Heart left ventricle (tissue), 16 donors: ENCODE results near the gene ITFG2. TPM values are rescaled to one million over a fixed set of nuclear protein-coding genes. Genes with fewer than 3 reads are reported as not detected.
A peak's percentile ranks its signal among the peaks of the same experiment; 100 is the strongest.

Source experiments
- ATAC-seq, 4 donors: fragments of 200-7000 bp; cut with Tn5 transposase; one replicate each; pipeline ENCODE4 v1.9.1; 2020 to 2022; ENCODE audit warnings: moderate library complexity in 4 of 4, mild to moderate bottlenecking in 3 of 4, moderate number of reproducible peaks in 1 of 4
- DNase-seq, 5 donors: peaks; one replicate each; pipeline ENCODE4 v3.0.0-alpha.2; 2020
- H3K27ac ChIP-seq, 12 donors: fragments of 200-600 bp; sonication (generic) in 4 of 12; one replicate each; pipeline versions ENCODE4 v1.5.0 to v1.8.0; 2016 to 2022; ENCODE audit warnings: mild to moderate bottlenecking in 2 of 12
- H3K27me3 ChIP-seq, 9 donors: fragments of 200-600 bp; sonication (generic) in 2 of 9; one replicate each; pipeline versions ENCODE4 v1.5.1 to v1.8.0; 2016 to 2022; ENCODE audit warnings: mild to moderate bottlenecking in 3 of 9
- H3K36me3 ChIP-seq, 9 donors: fragments of 200-600 bp; sonication (generic) in 2 of 9; one replicate each; pipeline versions ENCODE4 v1.5.0 to v1.8.0; 2018 to 2022; ENCODE audit warnings: mild to moderate bottlenecking in 2 of 9
- H3K4me1 ChIP-seq, 12 donors: fragments of 200-600 bp; sonication (generic) in 4 of 12; one replicate each; pipeline versions ENCODE4 v1.5.0 to v1.8.0; 2016 to 2022; ENCODE audit warnings: mild to moderate bottlenecking in 3 of 12
- H3K4me3 ChIP-seq, 12 donors: fragments of 200-600 bp; sonication (generic) in 4 of 12; one replicate each; pipeline versions ENCODE4 v1.5.0 to v1.8.0; 2017 to 2022; ENCODE audit warnings: mild to moderate bottlenecking in 9 of 12, moderate library complexity in 4 of 12
- H3K9me3 ChIP-seq, 12 donors: fragments of 200-600 bp; sonication (generic) in 4 of 12; one replicate each; pipeline versions ENCODE4 v1.5.0 to v1.8.0; 2016 to 2022; ENCODE audit warnings: mild to moderate bottlenecking in 1 of 12
- CTCF ChIP-seq, 12 donors: fragments of 200-600 bp; sonication (generic) in 4 of 12; IDR thresholded peaks; one replicate each; pipeline versions ENCODE4 v1.5.0 to v1.8.0; 2018 to 2022; ENCODE audit warnings: antibody characterized with exemption in 12 of 12, mild to moderate bottlenecking in 5 of 12
- POLR2A ChIP-seq, 2 donors: fragments of 450-650 bp; IDR thresholded peaks; one replicate each; pipeline ENCODE4 v1.6.1; 2017; ENCODE audit warnings: antibody characterized with exemption in 2 of 2, mild to moderate bottlenecking in 2 of 2, moderate library complexity in 2 of 2
- WGBS, 4 donors: extraction: QIAGEN DNeasy Blood & Tissue Kit in 2 of 4; methylation state at CpG; one replicate each; pipeline versions ENCODE4 v1.1.5 to v1.1.7; 2013 to 2018; 5-methylcytosine and 5-hydroxymethylcytosine counted together
- intact Hi-C, 10 donors: fragments of 100-400 bp; cut with DNase I; formaldehyde crosslinking; loops; one replicate each; pipeline versions ENCODE4 v1.11.1 to v1.14.2; 2022
- polyA plus RNA-seq, 2 donors: library from polyadenylated mRNA; stranded (reverse); fragments of 200-250 nt; gene quantifications; one replicate each; pipeline ENCODE4 v1.2.3, GENCODE V29; 2013
- total RNA-seq, 9 donors: library from RNA; depleted of rRNA in 2 of 9; stranded (reverse); fragments of >200 nt in 2 of 9; fragmentation: NEBNext Ultra II Directional in 3 of 9; extraction: Animal tissue kit (Norgen Biotek cat#: 25700) in 3 of 9; gene quantifications; one replicate each; pipeline versions ENCODE4 v1.1.0 to v1.2.4, GENCODE V29; 2016 to 2023
- donor health status: ischemic (EF 13 %, LVEDD 7.1; RV severe dilation, severe dysfunction).
- donor health status: healthy with polysubstance abuse.
- donor health status: DM: no; HTN: yes; CAD: no.
- donor health status: DM: no; HTN: no; CAD: no.
- donor health status: ischemic (EF 25% LVEDD 6.9; RV normal size, moderate dysfunction).
- donor health status: ischemic (EF 25% LVEDD 5.7; RV mildly dilated, moderate dysfunction).
- donor health status: healthy.
- donor health status: DM: yes; HTN: yes; CAD: no.
- donor health status: ischemic (EF 35%, LVEDD 5.7; RV mildly dilated, moderate dysfunction).
- donor health status: nonischemic (EF 11% LVEDD 7.7; RV severe dilation, severe dysfunction).
- donor health status: DM: yes; HTN: yes; CAD: no.
- donor health status: PGD.
- donor health status: ischemic (EF 29% LVEDD 5.4; RV normal size, mild dysfunction).
- donor health status: nonischemic (EF 23%, LVEDD 6.1; RV moderate dilation, normal function).

ITFG2 gene
- total and polyA plus RNA-seq, 11 donors: 7.6 to 21.7 (median 12.1) TPM

GRCh38 chr12:2783936-2784600, 28.4 kb upstream of the ITFG2 start:
- Histone ChIP-seq H3K27me3 (peaks cover 0 to 6% (median 0%) of the 10 kb centered on the region in 9 donors), H3K27ac (no peak overlapping the region), H3K9me3 (no peaks in the 10 kb centered on the region), H3K4me3 (peak overlapping the region in 9 of 12 donors; percentile 13 to 35 (median 27)), H3K36me3 (no peaks in the 10 kb centered on the region), H3K4me1 (peaks cover 0 to 10% (median 4%) of the 10 kb centered on the region in 12 donors)
- 10 to 16% (median 13%) methylated on average over 23 to 25 of the region's 25 CpGs for WGBS, 4 donors
- TF ChIP-seq POLR2A (IDR thresholded peaks at IDR 0.05) (no peak), CTCF (IDR thresholded peaks at IDR 0.05) (peak; percentile 83 to 96 (median 90))
- ATAC-seq: peak; percentile 84 to 95 (median 95)
- intact Hi-C loops: loop anchor here in 5 of 10 donors (1.0 to 10.0 kb wide), 7 partner anchors 42 to 989 kb away; partner anchors contain the start of gene CACNA1C (in 1 of the 5)
- peak; percentile 69 to 84 (median 78) for DNase-seq

GRCh38 chr12:2785017-2785416, 27.5 kb upstream of the ITFG2 start:
- DNase-seq: no peak
- no peak for TF ChIP-seq CTCF (IDR thresholded peaks at IDR 0.05)
- TF ChIP-seq POLR2A (IDR thresholded peaks at IDR 0.05): no peak

GRCh38 chr12:2791089-2791488, 21.4 kb upstream of the ITFG2 start:
- Histone ChIP-seq H3K9me3 (no peaks in the 10 kb centered on the region), H3K27me3 (peaks cover 0 to 4% (median 0%) of the 10 kb centered on the region in 9 donors), H3K27ac (no peak overlapping the region), H3K36me3 (no peaks in the 10 kb centered on the region), H3K4me1 (peaks cover 0 to 10% (median 5%) of the 10 kb centered on the region in 12 donors), H3K4me3 (no peak overlapping the region)
- ATAC-seq: no peak
- WGBS, 4 donors: 80 to 89% (median 85%) methylated on average over 6 of the region's 6 CpGs
- intact Hi-C loops: no loop called here
- no peak for DNase-seq
- TF ChIP-seq CTCF (IDR thresholded peaks at IDR 0.05) (no peak), POLR2A (IDR thresholded peaks at IDR 0.05) (no peak)

More at GRCh38 chr12:2785017-2785416, 27.5 kb upstream of the ITFG2 start:
- Histone ChIP-seq H3K36me3 (no peaks in the 10 kb centered on the region), H3K27me3 (peaks cover 0 to 6% (median 0%) of the 10 kb centered on the region in 9 donors), H3K4me3 (no peak overlapping the region), H3K4me1 (peaks cover 0 to 10% (median 4%) of the 10 kb centered on the region in 12 donors), H3K9me3 (no peaks in the 10 kb centered on the region), H3K27ac (no peak overlapping the region)
- ATAC-seq: no peak
- intact Hi-C loops: loop anchor here in 5 of 10 donors (2.0 to 10.0 kb wide), 5 partner anchors 44 to 990 kb away; partner anchors contain the start of gene CACNA1C (in 1 of the 5)
- WGBS, 4 donors: 69 to 84% (median 76%) methylated on average over 5 of the region's 5 CpGs

- Histone ChIP-seq H3K36me3 (peaks cover 0 to 10% (median 3%) of the 10 kb centered on the region in 9 donors), H3K4me1 (peaks cover 0 to 28% (median 23%) of the 10 kb centered on the region in 12 donors), H3K4me3 (no peak overlapping the region), H3K9me3 (no peaks in the 10 kb centered on the region), H3K27me3 (peaks cover 0 to 4% (median 0%) of the 10 kb centered on the region in 9 donors), H3K27ac (no peak overlapping the region)
- DNase-seq: no peak
- no peak for TF ChIP-seq POLR2A (IDR thresholded peaks at IDR 0.05)
- no peak for TF ChIP-seq CTCF (IDR thresholded peaks at IDR 0.05)
- 81 to 87% (median 82%) methylated on average over 25 of the region's 25 CpGs for WGBS, 4 donors
- ATAC-seq: no peak
- intact Hi-C loops: no loop called here
These were observed 19.6 kb upstream of the ITFG2 start for GRCh38 chr12:2792671-2793500.
